NCI-H146 treated with DMSO at 0.1 percent for 48 hours (cell line): ENCODE results near the gene SCN5A.

ENCODE experiments used
- DNase-seq: peaks from one replicate; lab custom pipeline; 2025; ENCODE audit not compliant: unreplicated experiment; lab: John Stamatoyannopoulos, UW

SCN5A gene

DNA sequence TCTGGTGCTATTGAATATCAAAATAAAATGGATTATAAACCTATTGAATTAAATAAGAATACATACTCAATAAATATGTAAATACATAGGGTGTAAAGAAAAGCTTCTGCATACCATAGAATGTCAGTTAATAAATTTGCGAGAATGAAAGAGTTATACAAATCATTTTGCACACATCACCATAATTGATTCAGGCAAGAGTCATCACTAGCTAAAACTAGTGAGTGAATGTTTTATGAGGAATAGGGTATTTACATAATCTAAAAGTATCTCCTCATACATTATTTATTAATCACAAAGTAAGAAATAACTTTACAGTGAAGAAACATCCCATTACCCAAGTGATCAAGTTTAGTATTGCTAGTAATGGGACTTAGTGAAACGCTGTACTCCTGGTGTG is 139.8 kb downstream of the SCN5A start:
- DNase-seq = no peak

- no peak for DNase-seq
Measured at GRCh38 chr3:38507120-38507519, 142.4 kb downstream of the SCN5A start.

DNA sequence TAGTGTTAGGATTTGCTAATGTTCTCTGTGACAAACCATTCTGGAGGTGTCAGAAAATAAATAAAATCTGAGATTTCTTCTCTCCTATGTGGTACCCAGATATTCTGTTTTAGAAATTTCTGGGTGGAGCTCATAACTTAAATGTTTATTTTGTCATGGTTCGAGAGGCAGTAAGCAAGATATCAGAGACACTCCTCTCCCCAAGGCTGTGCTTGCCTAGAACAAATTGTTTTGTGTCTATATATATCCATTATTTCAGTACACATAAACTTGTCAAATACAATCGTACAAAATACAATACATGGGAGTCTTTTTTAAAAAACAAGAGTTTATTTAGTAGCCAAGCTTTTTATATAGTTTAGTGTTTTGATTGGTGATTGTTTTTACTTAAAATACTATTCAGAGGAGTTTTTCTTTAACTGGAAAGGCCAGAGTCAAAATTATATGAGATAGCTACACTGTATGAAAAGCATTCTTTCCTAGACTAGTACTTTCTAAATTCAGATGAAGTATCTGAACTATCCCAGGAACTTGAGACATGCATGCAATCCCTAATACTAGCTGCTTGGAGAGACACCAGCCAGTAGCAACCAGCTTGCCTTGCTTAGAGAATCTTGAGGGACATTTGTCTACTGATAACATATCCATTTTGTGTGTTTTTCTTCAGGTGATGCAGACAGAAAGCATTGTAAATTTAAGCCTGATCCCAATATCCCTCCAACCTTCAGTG is 148.6 kb downstream of the SCN5A start:
- DNase-seq = no peak
